HepG2 (cell line): Measurements from ENCODE around the gene MTOR. TPM values are rescaled to one million over a fixed set of nuclear protein-coding genes. Genes with fewer than 3 reads are reported as not detected.

Source experiments
- DMTF1 ChIP-seq: sonication (generic); formaldehyde crosslinking; IDR thresholded peaks from 2 replicates; pipeline ENCODE4 v1.4.0; 2020; ENCODE audit warnings: mild to moderate bottlenecking, missing genetic modification reagents
- HMGXB3 ChIP-seq: sonication (generic); formaldehyde crosslinking; IDR thresholded peaks from 2 replicates; pipeline ENCODE4 v1.4.0; 2020; ENCODE audit warnings: missing genetic modification reagents, borderline replicate concordance
- SMARCC2 ChIP-seq: fragments of 450-650 bp; IDR thresholded peaks from 2 replicates; pipeline ENCODE4 v1.6.1; 2017; ENCODE audit warnings: antibody characterized with exemption, mild to moderate bottlenecking
- YEATS2 ChIP-seq: sonication (generic); formaldehyde crosslinking; IDR thresholded peaks from 2 replicates; pipeline ENCODE4 v1.4.0; 2020; ENCODE audit warnings: missing genetic modification reagents, borderline replicate concordance
- ZNF274 ChIP-seq: sonication (generic); formaldehyde crosslinking; IDR thresholded peaks from 2 replicates; pipeline ENCODE4 v1.5.1; 2020; ENCODE audit warnings: mild to moderate bottlenecking, missing genetic modification reagents
- ZNF292 ChIP-seq: sonication (generic); formaldehyde crosslinking; IDR thresholded peaks from 2 replicates; pipeline ENCODE4 v1.8.1; 2022; ENCODE audit warnings: mild to moderate bottlenecking, low read depth, missing genetic modification reagents, borderline replicate concordance
- ZNF3 ChIP-seq: IDR thresholded peaks from 2 replicates; pipeline ENCODE4 v1.7.0; 2017; ENCODE audit warnings: inconsistent platforms
- ZNF552 ChIP-seq: sonication (generic); formaldehyde crosslinking; IDR thresholded peaks from 2 replicates; pipeline ENCODE4 v1.9.0; 2022; ENCODE audit warnings: missing genetic modification reagents, mild to moderate bottlenecking, borderline replicate concordance
- ZNF761 ChIP-seq: sonication (generic); formaldehyde crosslinking; conservative IDR thresholded peaks from 2 replicates; pipeline ENCODE4 v1.4.0; 2020; ENCODE audit warnings: mild to moderate bottlenecking, missing genetic modification reagents
- ZNF879 ChIP-seq: sonication (generic); formaldehyde crosslinking; IDR thresholded peaks from 2 replicates; pipeline ENCODE4 v1.8.1; 2023; ENCODE audit warnings: missing genetic modification reagents
- polyA plus RNA-seq, 8 experiments: library from polyadenylated mRNA; depleted of rRNA in 3 of 8; stranded (reverse) in 7 of 8; unstranded in 1 of 8; fragments of >200 nt; fragmentation: Illumina TruSeq in 4 of 8; extraction: Trizol in 4 of 8; gene quantifications; 2 replicates each; pipeline versions ENCODE4 v1.2.1 to v1.2.3, GENCODE V29; 2011 to 2016; ENCODE audit warnings: low read depth in 4 of 8, missing spikeins in 1 of 8, mixed read lengths in 1 of 8; ENCODE audit not compliant: insufficient read depth in 1 of 8
- total RNA-seq, 5 experiments: library from RNA; depleted of rRNA; stranded (reverse); fragments of >200 nt; fragmentation: Illumina TruSeq; extraction: Trizol; gene quantifications; 2 replicates each; pipeline ENCODE4 v1.2.3, GENCODE V29; 2016; ENCODE audit warnings: low read depth in 1 of 5
- TF ChIP-seq, protein P1 (sequence below): sonication (generic); formaldehyde crosslinking; IDR thresholded peaks from 2 replicates; pipeline ENCODE4 v1.4.0; 2020; ENCODE audit warnings: missing genetic modification reagents
- TF ChIP-seq, protein P2 (sequence below): sonication (generic); formaldehyde crosslinking; IDR thresholded peaks from 2 replicates; pipeline ENCODE4; 2020; ENCODE audit warnings: missing genetic modification reagents, mild to moderate bottlenecking, borderline replicate concordance

Gene MTOR
- total and polyA plus RNA-seq, 2 of the 13 experiments (the other 11 are each of a cell fraction or from before 2014, with no cell fraction given), result 24.6 to 34.6 TPM

- TF ChIP-seq YEATS2 (peak; percentile 94), DMTF1 (CRISPR knock-in tag) (no peak), HMGXB3 (peak; percentile 96), SMARCC2 (no peak), ZNF761 (CRISPR knock-in tag) (no peak), ZNF879 (CRISPR knock-in tag) (no peak), ZNF552 (CRISPR knock-in tag) (no peak), ZNF274 (CRISPR knock-in tag) (no peak), ZNF3 (CRISPR knock-in tag) (no peak), ZNF292 (CRISPR knock-in tag) (no peak)
- TF ChIP-seq, protein P1, sequence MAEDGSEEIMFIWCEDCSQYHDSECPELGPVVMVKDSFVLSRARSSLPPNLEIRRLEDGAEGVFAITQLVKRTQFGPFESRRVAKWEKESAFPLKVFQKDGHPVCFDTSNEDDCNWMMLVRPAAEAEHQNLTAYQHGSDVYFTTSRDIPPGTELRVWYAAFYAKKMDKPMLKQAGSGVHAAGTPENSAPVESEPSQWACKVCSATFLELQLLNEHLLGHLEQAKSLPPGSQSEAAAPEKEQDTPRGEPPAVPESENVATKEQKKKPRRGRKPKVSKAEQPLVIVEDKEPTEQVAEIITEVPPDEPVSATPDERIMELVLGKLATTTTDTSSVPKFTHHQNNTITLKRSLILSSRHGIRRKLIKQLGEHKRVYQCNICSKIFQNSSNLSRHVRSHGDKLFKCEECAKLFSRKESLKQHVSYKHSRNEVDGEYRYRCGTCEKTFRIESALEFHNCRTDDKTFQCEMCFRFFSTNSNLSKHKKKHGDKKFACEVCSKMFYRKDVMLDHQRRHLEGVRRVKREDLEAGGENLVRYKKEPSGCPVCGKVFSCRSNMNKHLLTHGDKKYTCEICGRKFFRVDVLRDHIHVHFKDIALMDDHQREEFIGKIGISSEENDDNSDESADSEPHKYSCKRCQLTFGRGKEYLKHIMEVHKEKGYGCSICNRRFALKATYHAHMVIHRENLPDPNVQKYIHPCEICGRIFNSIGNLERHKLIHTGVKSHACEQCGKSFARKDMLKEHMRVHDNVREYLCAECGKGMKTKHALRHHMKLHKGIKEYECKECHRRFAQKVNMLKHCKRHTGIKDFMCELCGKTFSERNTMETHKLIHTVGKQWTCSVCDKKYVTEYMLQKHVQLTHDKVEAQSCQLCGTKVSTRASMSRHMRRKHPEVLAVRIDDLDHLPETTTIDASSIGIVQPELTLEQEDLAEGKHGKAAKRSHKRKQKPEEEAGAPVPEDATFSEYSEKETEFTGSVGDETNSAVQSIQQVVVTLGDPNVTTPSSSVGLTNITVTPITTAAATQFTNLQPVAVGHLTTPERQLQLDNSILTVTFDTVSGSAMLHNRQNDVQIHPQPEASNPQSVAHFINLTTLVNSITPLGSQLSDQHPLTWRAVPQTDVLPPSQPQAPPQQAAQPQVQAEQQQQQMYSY (CRISPR knock-in tag), result 0 out of 2 replicates have a peak, but pooled peaks have one; percentile 18
- TF ChIP-seq, protein P2, sequence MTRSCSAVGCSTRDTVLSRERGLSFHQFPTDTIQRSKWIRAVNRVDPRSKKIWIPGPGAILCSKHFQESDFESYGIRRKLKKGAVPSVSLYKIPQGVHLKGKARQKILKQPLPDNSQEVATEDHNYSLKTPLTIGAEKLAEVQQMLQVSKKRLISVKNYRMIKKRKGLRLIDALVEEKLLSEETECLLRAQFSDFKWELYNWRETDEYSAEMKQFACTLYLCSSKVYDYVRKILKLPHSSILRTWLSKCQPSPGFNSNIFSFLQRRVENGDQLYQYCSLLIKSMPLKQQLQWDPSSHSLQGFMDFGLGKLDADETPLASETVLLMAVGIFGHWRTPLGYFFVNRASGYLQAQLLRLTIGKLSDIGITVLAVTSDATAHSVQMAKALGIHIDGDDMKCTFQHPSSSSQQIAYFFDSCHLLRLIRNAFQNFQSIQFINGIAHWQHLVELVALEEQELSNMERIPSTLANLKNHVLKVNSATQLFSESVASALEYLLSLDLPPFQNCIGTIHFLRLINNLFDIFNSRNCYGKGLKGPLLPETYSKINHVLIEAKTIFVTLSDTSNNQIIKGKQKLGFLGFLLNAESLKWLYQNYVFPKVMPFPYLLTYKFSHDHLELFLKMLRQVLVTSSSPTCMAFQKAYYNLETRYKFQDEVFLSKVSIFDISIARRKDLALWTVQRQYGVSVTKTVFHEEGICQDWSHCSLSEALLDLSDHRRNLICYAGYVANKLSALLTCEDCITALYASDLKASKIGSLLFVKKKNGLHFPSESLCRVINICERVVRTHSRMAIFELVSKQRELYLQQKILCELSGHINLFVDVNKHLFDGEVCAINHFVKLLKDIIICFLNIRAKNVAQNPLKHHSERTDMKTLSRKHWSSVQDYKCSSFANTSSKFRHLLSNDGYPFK, result peak; percentile 73; the same call in 1 of the 2 replicates
Observed at GRCh38 chr1:11262171-11263049, at the start of gene MTOR (continued).
